HepG2 (cell line): Measurements from ENCODE around the gene MAPK12. TPM values are rescaled to one million over a fixed set of nuclear protein-coding genes. Genes with fewer than 3 reads are reported as not detected.

Experiments used
- ATAC-seq: fragments of 200-7000 bp; cut with Tn5 transposase; 3 replicates; pipeline ENCODE4 v1.9.1; 2020; ENCODE audit warnings: mild to moderate bottlenecking, moderate library complexity
- BruUV-seq: library from RNA; stranded (reverse); fragments of 400-500 nt; replicated peaks from 2 replicates; lab custom pipeline; 2021; lab: Mats Ljungman, UMichigan
- CTCF ChIA-PET: fragments of 300-600 bp; formaldehyde crosslinking; extraction: SDS; loops from one replicate; lab custom pipeline; 2021; ENCODE audit warnings: low total read pairs, inconsistent platforms, low intra/inter-chr PET ratio; lab: Yijun Ruan, JAX
- POLR2A ChIA-PET: fragments of 350-600 bp; sonication (Branson Sonifier 250); formaldehyde crosslinking; loops from one replicate; lab custom pipeline; 2020; ENCODE audit warnings: antibody characterized with exemption, inconsistent platforms; lab: Yijun Ruan, JAX
- DNase-seq: peaks from one replicate; pipeline ENCODE4 v3.0.0-alpha.2; 2015; ENCODE audit warnings: low spot score
- FAIRE-seq: peaks from 3 replicates; lab custom pipeline; 2011; peaks lifted over from hg19 to GRCh38; lab: Jason Lieb, UNC
- H2AFZ ChIP-seq: one replicate; pipeline ENCODE4 v1.6.1; 2011; ENCODE audit warnings: low read length, inconsistent platforms
- H3K27ac ChIP-seq: fragments of 300-600 bp; 3 replicates; pipeline ENCODE4 v1.8.0; 2011; ENCODE audit warnings: mixed run types, mild to moderate bottlenecking, mixed read lengths, low read length, inconsistent platforms; ENCODE audit not compliant: insufficient read depth; ENCODE audit errors: extremely low read length
- H3K27me3 ChIP-seq, 2 experiments: fragments of 200-600 bp in 1 of 2; 2 replicates in 1 of 2; 3 replicates in 1 of 2; pipeline versions ENCODE4 v1.6.0 to v1.8.0; 2011; ENCODE audit warnings: low read length in 2 of 2, mild to moderate bottlenecking in 2 of 2, moderate library complexity in 2 of 2, inconsistent platforms in 1 of 2; ENCODE audit not compliant: insufficient read depth in 2 of 2, control insufficient read depth in 1 of 2
- H3K36me3 ChIP-seq, 2 experiments: fragments of 200-600 bp in 1 of 2; replicated peaks in 1 of 2; 2 replicates in 1 of 2; 3 replicates in 1 of 2; pipeline versions ENCODE4 v1.5.1 to v1.8.0; 2011; ENCODE audit warnings: low read length in 2 of 2, inconsistent platforms in 1 of 2; ENCODE audit not compliant: insufficient read depth in 2 of 2, control insufficient read depth in 1 of 2
- H3K4me1 ChIP-seq: 2 replicates; pipeline ENCODE4 v1.5.1; 2012; ENCODE audit warnings: low read length, inconsistent platforms; ENCODE audit not compliant: insufficient read depth
- H3K4me2 ChIP-seq: 2 replicates; pipeline ENCODE4 v1.6.0; 2011; ENCODE audit warnings: low read depth, low read length, inconsistent platforms
- H3K4me3 ChIP-seq, 3 experiments: fragments of 200-600 bp in 1 of 3; sonication (generic), shearing (Covaris generic) in 1 of 3; replicated peaks in 1 of 3; 2 replicates each; pipeline ENCODE4 v1.5.1; 2011 to 2016; ENCODE audit warnings: low read length in 3 of 3, inconsistent platforms in 2 of 3, low read depth in 2 of 3, mild to moderate bottlenecking in 2 of 3, control low read depth in 1 of 3, mixed read lengths in 1 of 3; ENCODE audit not compliant: insufficient read depth in 1 of 3
- H3K79me2 ChIP-seq: one replicate; pipeline ENCODE4 v1.6.1; 2011; ENCODE audit warnings: low read length, inconsistent platforms; ENCODE audit not compliant: insufficient read depth
- H3K9ac ChIP-seq: 2 replicates; pipeline ENCODE4 v1.6.0; 2011; ENCODE audit warnings: mild to moderate bottlenecking, low read depth, low read length, inconsistent platforms; ENCODE audit not compliant: insufficient read depth
- H3K9me3 ChIP-seq: 2 replicates; pipeline ENCODE4 v1.5.1; 2012; ENCODE audit warnings: mild to moderate bottlenecking, low read length
- H4K20me1 ChIP-seq: 2 replicates; pipeline ENCODE4 v1.6.0; 2011; ENCODE audit warnings: inconsistent platforms, mild to moderate bottlenecking, low read length, moderate library complexity; ENCODE audit not compliant: insufficient read depth
- CHCHD3 ChIP-seq: sonication (generic); formaldehyde crosslinking; IDR thresholded peaks from 2 replicates; pipeline ENCODE4 v1.8.0; 2022; ENCODE audit warnings: mild to moderate bottlenecking, missing genetic modification reagents, moderate library complexity
- GMEB1 ChIP-seq: sonication (generic); formaldehyde crosslinking; IDR thresholded peaks from 2 replicates; pipeline ENCODE4 v1.5.1; 2020; ENCODE audit warnings: missing genetic modification reagents, mild to moderate bottlenecking, borderline replicate concordance
- NFAT5 ChIP-seq: sonication (generic); formaldehyde crosslinking; IDR thresholded peaks from 2 replicates; pipeline ENCODE4 v1.4.0; 2020; ENCODE audit warnings: missing genetic modification reagents
- STAT6 ChIP-seq: sonication (generic); formaldehyde crosslinking; IDR thresholded peaks from 2 replicates; pipeline ENCODE4 v1.4.0; 2020; ENCODE audit warnings: missing genetic modification reagents, mild to moderate bottlenecking, borderline replicate concordance
- XBP1 ChIP-seq: sonication (generic); formaldehyde crosslinking; IDR thresholded peaks from 2 replicates; pipeline ENCODE4 v1.5.0; 2020; ENCODE audit warnings: missing genetic modification reagents
- ZNF235 ChIP-seq: sonication (generic); formaldehyde crosslinking; IDR thresholded peaks from 2 replicates; pipeline ENCODE4 v1.8.1; 2023; ENCODE audit warnings: mild to moderate bottlenecking, missing genetic modification reagents, borderline replicate concordance
- ZNF790 ChIP-seq: sonication (generic); formaldehyde crosslinking; IDR thresholded peaks from 2 replicates; pipeline ENCODE4 v1.8.0; 2022; ENCODE audit warnings: missing genetic modification reagents, mild to moderate bottlenecking, borderline replicate concordance
- whole genome bisulfite sequencing: methylation state at CpG from one replicate; pipeline ENCODE4 v1.1.6; 2017; ENCODE audit warnings: low lambda C conversion rate; 5-methylcytosine and 5-hydroxymethylcytosine counted together
- in situ Hi-C: cut with HindIII; loops from 2 replicates; pipeline ENCODE4 v1.10.0; 2017; ENCODE audit warnings: low pct_unique_long_range_greater_than_20kb; ENCODE audit not compliant: extremely low pct_ligation_motif_present
- intact Hi-C: fragments of 100-400 bp; cut with micrococcal nuclease; formaldehyde crosslinking; loops from one replicate; pipeline ENCODE4 v1.10.0; 2022; ENCODE audit not compliant: unreplicated experiment
- polyA plus RNA-seq, 8 experiments: library from polyadenylated mRNA; depleted of rRNA in 3 of 8; stranded (reverse) in 7 of 8; unstranded in 1 of 8; fragments of >200 nt; fragmentation: Illumina TruSeq in 4 of 8; extraction: Trizol in 4 of 8; gene quantifications; 2 replicates each; pipeline versions ENCODE4 v1.2.1 to v1.2.3, GENCODE V29; 2011 to 2016; ENCODE audit warnings: low read depth in 4 of 8, missing spikeins in 1 of 8, mixed read lengths in 1 of 8; ENCODE audit not compliant: insufficient read depth in 1 of 8
- total RNA-seq, 5 experiments: library from RNA; depleted of rRNA; stranded (reverse); fragments of >200 nt; fragmentation: Illumina TruSeq; extraction: Trizol; gene quantifications; 2 replicates each; pipeline ENCODE4 v1.2.3, GENCODE V29; 2016; ENCODE audit warnings: low read depth in 1 of 5

The MAPK12 gene
- total and polyA plus RNA-seq, 2 of the 13 experiments (the other 11 are each of a cell fraction or from before 2014, with no cell fraction given): 22.2 to 23.3 TPM

- in situ Hi-C loops (no loop called here), intact Hi-C loops (no loop called here)
- 98% methylated on average over 13 of the region's 16 CpGs for WGBS
- Histone ChIP-seq H4K20me1 (peaks cover 6% of the 10 kb centered on the region; the same call in 1 of the 2 replicates), H3K4me2 (no peak overlapping the region), H3K4me3 (no peak overlapping the region), H3K27ac (no peak overlapping the region), H3K4me1 (peaks cover 11% of the 10 kb centered on the region), H3K36me3 (peaks cover 11 to 16% of the 10 kb centered on the region in 2 experiments; a peak in 3 of 5 replicates), H3K9ac (no peak overlapping the region), H3K9me3 (no peaks in the 10 kb centered on the region), H2AFZ (no peak overlapping the region), H3K79me2 (no peaks in the 10 kb centered on the region), H3K27me3 (no peaks in the 10 kb centered on the region)
- ATAC-seq (no peak), FAIRE-seq (no peak), DNase-seq (no peak)
- POLR2A ChIA-PET: no interaction called here
- BruUV-seq: no TSS peak
- TF ChIP-seq XBP1 (CRISPR knock-in tag) (no peak), STAT6 (CRISPR knock-in tag) (no peak), CHCHD3 (CRISPR knock-in tag) (no peak), GMEB1 (CRISPR knock-in tag) (no peak), ZNF235 (CRISPR knock-in tag) (no peak), NFAT5 (no peak), ZNF790 (no peak)
- CTCF ChIA-PET: no interaction called here
Measured at GRCh38 chr22:50229370-50229769, 32.1 kb downstream of the MAPK12 start.
